GM18519 (cell line): ENCODE measurements around the gene TAS2R60.

Experiments used
- ATAC-seq: cut with Tn5 transposase; IDR thresholded peaks from one replicate; pipeline ENCODE4 v1.9.1; 2021; ENCODE audit warnings: mild to moderate bottlenecking, moderate library complexity; ENCODE audit not compliant: unreplicated experiment, low FRiP score

Gene TAS2R60

DNA sequence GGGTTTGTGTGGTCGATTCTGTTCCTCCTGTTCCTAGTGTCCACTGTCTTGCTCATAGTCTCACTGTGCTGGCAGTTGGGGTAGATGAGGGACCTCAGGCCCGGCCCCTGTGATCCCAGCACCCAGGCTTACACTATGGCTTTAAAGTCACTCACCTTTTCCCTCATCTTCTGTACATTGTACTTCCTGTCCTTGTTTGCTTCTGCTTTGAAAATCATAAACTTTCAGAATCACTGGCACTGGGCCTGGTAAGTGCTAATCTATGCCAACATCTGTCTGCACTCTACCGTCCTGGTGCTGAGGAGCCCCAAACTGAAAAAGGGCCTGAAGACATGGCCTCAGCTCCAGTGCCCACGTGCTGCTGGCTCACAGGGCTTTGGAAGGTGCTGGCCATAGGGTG, 5.7 kb upstream of the TAS2R60 start:
- no peak for ATAC-seq

DNA sequence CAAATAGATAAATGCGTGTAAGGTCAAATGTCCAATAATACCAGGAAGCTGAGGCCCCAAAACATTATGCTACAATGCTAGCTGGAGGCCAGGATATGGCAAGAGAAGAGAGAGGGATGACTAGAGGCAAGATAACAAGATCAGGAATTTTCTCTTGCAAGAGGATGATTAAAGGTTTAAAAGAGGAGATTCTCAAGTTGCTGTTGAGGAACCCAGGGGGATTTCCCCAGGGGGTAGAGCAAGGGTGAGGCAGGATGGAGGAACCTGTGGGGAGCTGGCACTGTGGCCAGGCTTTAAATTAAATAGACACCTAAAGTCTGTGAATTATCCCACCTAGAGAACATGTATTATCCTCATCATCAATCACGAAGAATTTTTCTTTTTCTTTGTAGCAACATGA, 3.4 kb upstream of the TAS2R60 start:
- ATAC-seq: no peak

DNA sequence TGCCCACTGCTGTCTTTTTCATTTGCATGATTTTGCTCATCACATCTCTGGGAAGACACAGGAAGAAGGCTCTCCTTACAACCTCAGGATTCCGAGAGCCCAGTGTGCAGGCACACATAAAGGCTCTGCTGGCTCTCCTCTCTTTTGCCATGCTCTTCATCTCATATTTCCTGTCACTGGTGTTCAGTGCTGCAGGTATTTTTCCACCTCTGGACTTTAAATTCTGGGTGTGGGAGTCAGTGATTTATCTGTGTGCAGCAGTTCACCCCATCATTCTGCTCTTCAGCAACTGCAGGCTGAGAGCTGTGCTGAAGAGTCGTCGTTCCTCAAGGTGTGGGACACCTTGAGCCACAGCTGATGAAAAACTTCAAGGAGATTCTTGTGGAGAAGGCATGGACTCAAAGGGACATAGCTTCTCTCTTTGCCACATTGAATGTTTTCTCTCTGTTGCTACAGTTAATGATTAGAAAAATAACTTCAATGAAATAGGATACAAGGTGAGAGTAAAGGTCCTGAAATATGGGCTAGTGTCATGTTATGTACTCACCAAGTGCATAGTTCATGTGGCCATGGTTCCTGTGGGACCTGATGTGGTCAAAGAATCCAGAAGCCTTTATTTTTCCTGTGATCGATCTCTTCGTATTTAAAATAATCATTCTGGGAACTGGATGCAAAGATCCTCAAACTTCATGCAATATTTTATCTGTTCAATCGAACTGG, 970 bp downstream of the TAS2R60 start:
- ATAC-seq: no peak

DNA sequence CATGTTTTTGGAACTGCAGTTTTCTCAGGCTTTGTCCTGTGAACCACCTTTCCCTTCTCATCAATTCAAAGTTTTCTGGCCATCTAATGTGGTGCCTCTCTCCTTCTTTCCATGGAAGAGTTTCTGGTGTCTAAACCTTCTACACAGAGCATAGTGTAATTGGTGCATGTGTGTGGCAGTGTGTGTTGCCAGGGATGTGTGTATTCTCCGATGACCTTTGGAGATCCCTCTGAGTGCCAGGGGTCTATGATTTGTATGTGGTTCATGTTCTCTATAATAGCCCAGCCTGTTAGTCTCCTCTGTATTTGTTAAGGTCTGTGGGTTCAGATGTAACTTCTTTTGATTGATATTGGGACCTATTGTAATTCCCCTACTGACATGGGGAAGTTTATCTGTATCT, 1.5 kb downstream of the TAS2R60 start:
- no peak for ATAC-seq

DNA sequence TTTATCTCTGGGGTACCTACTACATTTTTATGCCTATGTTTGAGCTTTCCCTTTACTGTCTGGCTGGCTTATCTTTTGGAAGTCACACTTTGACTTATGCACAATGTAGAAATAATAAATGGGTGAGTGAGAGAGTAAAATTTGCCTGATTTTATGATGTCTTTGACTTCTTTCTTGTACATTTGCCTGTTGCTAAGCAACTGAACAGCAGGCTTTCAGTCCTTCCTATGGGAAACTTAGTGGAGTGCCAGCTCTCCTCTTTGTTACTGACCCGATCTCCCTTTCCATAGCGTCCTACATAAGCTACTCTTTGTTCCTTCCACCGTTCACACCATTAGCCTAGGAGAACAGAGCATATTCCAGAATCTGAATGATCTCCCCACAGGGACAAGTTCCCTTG, 4.2 kb downstream of the TAS2R60 start:
- ATAC-seq: no peak

DNA sequence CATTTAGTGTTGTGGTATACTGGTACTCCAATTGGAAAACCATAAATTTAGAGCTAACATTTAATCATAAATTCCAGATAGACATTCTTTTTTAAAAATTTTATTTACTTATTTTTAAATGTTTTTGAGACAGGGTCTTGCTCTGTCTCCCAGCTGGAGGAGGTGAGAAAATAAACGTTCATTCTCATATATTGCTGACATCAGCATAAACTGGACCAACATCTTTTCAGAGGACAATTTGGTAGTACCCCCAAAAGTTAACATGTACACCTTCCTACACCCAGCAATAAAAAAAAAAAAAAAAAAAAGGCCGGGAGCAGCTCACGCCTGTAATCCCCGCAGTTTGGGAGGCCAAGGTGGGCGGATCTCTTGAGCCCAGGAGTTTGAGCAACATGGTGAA, 5.2 kb downstream of the TAS2R60 start:
- no peak for ATAC-seq

DNA sequence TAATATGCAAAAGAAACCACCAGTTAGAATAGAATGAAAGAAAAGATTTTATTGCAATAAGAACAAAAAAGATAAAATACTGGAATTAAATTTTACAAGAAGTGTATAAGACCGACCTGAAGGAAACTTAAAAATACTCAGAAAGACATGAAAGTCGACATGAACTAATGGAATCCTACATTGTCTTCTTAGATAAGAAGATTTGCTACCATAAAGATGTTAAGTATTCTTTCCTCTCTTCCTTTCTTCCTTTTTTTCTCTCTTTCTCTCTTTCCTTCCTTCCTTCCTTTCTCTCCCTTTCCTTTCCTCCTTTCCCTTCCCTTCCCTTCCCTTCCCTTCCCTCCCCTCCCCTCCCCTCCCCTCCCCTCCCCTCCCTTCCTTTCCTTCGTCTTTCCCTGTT, 6.5 kb downstream of the TAS2R60 start:
- ATAC-seq: no peak

DNA sequence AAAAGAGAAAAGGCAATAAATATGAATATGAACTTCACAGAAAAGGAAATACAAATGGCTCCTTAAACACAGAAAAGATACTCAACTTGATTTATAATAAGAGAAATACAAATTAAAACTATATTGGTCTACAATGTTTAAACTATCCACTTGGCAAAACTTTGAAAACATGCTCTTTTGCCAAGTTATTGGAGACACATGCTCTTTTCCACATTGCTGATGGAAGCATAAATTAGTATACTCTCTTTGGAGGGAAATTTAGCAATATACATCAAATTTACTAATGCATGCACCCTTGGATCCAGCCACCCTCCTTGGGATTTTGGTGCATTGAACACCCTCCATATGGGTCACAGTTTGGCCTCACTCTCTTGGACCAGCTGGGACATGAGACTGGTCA, 7.9 kb downstream of the TAS2R60 start:
- no peak for ATAC-seq

DNA sequence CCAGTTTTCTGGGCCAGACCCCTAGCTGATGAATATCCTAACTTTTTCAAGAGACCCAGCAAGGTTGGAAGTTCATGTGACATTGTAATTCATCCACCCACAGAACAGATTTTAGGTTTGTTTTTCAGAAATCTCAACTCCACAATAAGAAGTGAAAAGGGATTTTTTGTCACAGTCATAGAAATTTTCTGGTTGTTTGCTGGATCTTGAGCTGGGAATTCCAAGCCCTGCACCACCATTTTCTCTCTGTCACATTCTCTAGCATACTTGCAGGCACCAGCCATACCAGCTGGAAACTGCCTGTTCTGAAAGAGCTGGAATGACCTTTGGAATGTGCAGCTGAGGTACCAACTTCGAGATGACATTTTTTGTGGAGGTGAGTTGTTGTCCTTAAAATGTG, 8.5 kb downstream of the TAS2R60 start:
- no peak for ATAC-seq

DNA sequence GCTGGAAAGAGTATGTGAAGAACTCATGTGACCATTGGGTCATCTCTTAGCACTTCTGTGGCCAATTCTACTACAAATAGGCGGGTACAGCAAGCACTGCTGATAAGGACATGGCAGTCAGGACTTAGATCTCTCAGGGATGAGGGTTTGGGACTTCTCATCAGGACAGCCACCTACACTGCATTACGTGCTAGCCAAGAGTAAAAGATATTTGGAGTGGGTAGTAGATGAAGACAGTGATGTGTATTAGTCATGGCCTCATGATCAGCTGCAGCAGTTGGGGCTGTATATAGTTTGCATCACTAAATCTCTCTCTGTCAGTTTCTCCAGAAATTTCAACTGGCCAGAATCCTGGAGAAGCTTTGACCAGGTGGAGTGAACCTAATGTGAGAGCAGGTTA, 9.2 kb downstream of the TAS2R60 start:
- ATAC-seq: no peak

DNA sequence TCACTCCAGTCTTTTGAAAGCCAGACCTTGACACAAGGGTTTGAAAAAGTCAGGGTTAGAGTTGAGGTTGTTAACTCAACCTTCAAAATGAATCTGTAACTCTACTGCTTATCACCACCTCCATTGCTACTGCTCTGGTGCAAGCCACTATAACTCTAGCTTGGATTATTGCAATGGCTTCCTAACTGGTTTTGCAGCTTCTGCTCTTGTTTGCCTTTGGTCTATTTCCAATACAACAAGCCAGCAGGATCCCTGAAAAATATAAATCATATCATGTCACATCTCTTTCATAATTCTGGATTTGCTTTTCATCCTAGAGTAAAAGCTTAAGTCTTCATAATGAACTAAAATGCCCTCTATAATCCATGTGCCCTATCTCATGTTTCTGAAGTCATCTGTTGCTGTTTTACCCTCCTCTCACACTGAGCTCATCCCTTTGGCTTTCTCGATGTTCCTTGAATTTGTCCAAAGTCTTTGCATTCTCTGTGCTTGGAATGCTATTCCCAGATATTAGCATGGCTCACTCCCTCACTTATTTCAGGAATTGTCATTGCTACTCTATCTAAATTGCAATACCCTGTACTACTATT, 10.9 kb downstream of the TAS2R60 start:
- no peak for ATAC-seq

DNA sequence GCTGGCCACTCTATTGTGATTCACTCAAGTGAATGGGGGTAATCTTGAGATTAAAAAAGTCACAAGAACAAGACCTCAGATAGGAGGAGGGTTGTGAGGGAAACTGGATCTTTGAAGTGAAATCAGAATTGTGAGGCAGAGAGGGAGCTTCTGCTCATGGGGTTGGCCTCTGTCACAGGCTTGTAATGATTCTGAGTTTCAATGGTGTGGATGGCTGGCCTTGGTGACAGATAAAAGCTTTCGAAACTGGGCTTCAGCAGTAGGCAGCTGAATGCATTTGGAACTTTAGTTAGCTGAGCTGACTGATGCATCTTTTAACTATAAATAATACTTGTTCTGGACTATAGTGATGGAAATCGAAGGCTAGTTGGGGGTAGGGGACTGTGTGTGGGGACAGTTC, 12.2 kb downstream of the TAS2R60 start:
- no peak for ATAC-seq

DNA sequence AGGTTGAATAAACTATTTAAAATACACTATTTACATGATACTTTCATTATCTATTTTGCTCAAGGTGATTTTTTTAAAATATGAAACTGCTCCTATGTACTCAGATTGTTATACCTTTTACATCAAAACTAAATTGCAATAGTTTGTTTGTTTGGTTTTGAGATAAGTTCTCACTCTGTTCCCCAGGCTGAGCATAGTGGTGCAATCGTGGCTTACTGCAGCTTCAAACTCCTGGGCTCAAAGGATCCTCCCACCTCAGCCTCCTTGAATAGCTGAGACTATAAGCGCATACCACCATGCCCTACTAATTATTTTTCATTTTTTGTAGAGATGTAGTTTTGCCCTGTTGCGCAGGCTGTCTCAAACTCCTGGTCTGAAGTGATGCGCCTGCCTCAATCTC, 12.7 kb downstream of the TAS2R60 start:
- ATAC-seq: no peak

DNA sequence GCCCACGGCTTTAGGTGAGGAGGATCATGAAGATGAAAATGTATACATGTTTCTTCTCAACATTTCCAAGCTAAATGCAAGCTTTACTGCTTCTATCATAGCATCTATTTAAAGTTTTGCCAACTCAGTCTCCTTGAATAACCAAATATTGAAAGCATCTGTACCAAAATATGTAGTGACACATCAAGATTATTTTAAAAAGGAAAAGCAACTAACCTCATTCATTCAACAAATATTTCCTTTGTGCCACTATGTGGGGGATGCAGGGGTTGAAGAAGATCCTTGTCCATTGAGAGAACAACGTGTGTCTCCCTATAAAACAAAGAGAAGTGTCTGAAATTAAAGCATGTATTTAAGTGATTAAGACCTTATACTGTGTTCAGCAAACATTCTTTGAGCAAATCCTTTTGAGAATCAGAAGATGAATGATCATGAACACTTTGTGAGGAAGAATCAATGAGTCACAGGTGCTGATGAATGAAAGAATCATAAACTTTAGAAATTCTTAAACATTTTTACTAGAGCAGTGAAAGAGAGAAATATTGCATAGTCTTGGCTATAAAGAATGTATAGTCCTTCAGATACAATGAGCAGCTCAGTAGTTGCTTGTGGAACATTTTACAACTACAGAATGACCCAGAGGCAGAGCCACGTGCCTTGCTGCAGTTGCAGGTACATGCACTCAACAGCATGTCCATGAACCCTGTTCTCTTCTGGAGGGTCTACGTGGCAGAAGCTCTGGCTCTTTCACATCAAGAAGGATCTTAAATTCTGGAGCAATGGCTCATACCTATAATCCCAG, 13.9 kb downstream of the TAS2R60 start:
- no peak for ATAC-seq

DNA sequence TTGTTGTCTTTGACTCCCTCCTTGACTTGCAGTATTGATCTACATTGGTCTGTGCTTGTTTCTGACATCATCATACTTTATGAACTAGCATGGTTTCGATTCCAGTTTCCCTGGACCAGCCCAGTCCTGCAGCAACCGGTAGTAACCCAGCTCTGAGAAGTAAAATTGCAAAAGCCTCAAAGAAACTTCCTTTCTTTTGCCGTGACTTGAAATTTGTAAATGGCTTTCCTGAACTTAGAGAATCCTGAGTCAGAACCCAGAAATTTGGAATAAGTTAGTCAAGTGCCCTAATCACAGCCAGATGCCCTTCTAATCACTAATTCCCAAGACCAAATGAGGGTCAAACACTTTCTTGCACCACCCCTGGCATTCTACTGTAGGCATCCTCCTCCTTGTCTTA, 15.0 kb downstream of the TAS2R60 start:
- no peak for ATAC-seq

DNA sequence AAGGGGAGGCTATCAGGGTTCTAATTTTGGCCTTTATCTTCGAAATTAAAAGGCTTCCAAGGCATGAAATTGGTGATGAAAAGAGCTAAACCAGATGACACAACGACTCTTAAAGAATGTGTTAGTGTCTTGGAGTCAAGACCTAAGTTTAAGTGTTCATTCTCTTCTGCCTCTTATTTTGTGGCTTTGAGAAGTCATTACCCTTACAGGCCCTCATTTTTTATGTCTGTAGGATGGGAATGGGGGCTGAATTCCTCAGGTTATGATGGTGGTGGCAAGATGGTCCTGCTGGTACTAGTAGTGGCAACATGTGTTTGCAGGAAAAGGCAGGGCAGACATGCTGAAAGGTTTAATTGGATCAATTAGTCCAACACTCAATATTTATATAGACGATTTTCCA, 15.4 kb downstream of the TAS2R60 start:
- ATAC-seq: no peak

DNA sequence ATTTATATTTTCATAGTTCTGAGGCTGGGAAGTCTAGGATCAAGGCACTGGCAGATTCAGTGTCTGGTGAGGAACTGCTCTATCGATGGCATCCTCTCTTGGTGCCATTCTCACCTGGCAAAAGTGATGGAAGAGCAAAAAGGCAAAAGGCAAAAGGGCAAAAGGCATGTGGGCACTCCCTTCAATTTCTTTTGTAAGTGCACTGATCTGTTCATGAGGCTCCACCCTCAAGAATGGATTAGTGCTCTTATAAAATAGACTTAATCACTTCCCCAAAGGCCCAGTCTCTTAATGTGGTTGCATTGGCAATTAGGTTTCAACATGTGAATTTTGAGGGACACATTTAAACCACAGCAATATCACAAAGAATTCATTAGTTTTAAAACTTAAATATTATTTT, 16.1 kb downstream of the TAS2R60 start:
- no peak for ATAC-seq

DNA sequence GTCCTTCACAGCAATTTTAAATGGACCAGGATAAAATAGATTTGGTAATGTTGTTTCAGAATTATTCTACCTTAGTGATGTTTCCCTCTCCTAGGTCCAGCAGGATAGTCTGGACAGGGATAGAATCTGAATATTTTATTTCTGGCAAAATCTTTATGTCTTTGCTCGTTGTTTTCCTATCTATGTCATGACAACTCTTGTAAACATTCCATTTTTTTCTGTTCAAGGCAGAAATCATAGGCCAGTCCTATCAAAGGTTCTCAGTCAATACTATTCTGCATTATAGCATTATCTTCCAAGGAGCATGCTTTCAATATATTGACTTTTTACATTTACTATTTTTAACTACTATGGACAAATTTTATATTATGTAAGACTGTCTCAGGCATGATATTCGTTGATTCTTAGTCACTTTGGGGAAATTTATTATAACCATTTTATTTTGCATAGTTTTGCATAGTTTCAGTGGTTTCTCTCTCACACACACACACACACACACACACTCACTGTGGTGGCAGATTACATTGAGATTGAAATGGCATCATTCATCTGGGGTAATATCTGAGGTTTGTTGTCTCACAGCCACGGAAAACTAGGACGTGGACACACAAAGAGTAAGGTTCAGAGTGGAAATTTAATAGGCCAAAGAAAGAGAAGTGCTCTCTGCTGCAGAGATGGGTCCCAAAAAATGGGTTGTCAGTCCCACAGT, 17.2 kb downstream of the TAS2R60 start:
- ATAC-seq: no peak

DNA sequence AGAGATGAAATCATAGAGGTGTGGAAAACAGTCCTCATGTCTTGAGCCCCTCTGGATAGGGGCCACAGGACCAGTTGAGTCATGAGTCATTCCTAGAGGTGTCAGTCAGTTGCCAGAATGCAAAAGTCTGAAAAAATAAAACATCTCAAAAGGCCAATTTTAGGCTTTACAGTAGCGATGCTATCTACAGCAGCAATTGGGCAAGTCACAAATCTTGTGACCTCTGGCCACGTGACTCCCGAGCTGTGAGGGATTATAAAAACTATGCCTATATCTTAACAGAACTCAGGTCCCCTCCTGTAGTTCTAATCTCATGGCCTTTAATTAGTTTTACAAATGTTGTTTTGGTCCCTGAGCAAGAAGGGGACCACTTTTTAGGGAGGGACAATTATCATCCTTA, 18.8 kb downstream of the TAS2R60 start:
- ATAC-seq: no peak

DNA sequence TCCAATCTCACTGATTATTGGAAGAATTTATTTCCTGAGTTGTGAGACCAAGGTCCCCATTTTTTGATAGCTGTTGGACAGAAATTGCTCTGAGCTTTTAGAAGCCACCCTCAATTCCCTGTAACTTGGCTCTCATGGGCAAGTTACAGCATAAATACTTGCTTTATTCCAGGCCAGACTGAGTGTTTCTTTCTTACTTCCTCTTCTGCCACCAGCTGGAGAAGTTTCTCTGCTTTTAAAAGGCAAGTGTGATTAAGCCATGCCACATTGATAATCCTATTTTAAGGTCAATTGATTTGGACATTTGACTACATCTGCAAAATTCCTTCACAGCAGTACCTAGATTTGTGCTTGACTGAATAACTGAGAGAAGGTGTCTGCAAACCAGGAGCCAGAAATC, 20.3 kb downstream of the TAS2R60 start:
- no peak for ATAC-seq

DNA sequence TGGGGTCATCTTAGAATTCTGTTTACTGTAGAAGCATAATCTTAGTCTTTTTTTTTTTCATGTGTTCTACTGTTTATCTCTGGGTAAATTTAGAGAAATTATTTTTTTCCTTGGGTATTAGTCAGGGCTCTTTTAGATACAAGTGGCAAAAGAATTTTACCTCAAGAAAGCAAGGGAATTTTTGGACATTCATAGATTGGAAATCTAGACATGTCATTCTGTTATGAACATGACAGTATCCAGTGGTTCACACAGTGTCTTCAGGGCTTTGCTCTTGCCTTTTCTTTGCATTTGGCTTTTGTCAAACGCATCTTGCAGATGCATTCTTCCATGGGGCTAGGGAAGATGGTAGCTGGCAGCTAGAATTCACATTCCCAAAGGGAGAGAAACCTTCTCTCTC, 20.7 kb downstream of the TAS2R60 start:
- no peak for ATAC-seq
